Measurements from ENCODE around the gene KLF2.
"Not testable (repeated sequence)": the region's sequence is repeated elsewhere in the genome, so short reads cannot be mapped to it uniquely, and the experiment has no call there.

KLF2 gene

DNA sequence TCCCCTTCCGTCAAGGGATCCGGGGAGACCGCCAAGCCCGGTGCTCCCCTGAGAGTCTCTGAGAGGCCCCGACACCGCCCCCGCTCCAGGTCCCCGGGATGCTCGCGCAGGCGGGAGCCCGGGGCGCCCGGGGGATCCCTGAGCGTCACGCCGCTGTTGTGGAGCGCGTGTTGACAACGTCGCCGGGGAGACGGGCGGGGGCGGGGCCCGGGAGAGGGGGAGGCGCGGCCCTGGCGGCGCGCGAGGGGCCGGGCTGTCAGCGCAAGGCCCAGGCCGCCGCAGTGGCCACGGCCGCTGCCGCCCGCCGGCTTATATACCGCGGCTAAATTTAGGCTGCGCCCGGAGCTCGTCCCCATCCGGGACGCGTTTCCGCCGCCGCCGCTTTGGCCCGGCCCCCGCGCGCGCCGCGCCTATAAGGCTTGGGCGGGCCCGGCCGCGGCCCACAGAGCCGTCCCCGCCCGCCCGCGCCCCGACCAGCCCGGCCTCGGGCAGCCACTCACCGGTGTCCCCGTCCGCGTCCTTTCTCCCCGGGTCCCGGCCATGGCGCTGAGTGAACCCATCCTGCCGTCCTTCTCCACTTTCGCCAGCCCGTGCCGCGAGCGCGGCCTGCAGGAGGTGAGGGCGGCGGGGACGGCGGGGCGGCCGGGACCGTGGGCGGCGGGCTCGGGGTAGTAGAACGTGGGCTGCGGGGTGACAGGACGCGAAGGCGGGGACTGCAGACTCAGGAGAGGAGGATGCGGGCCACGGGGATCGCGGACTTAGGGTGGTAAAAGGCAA lies at the start of gene KLF2:
Gene KLF2, plus strand, starts transcription at position 443 of the 777 bp plus-strand sequence. Its CDS starts 98 bp downstream, at position 541.
- DNase-seq = no peak

- DNase-seq = no peak
Measured at GRCh38 chr19:16280306-16280705, 44.3 kb upstream of the KLF2 start.

GRCh38 chr19:16281743-16282142 lies 42.9 kb upstream of the KLF2 start:
- DNase-seq = no peak

DNA sequence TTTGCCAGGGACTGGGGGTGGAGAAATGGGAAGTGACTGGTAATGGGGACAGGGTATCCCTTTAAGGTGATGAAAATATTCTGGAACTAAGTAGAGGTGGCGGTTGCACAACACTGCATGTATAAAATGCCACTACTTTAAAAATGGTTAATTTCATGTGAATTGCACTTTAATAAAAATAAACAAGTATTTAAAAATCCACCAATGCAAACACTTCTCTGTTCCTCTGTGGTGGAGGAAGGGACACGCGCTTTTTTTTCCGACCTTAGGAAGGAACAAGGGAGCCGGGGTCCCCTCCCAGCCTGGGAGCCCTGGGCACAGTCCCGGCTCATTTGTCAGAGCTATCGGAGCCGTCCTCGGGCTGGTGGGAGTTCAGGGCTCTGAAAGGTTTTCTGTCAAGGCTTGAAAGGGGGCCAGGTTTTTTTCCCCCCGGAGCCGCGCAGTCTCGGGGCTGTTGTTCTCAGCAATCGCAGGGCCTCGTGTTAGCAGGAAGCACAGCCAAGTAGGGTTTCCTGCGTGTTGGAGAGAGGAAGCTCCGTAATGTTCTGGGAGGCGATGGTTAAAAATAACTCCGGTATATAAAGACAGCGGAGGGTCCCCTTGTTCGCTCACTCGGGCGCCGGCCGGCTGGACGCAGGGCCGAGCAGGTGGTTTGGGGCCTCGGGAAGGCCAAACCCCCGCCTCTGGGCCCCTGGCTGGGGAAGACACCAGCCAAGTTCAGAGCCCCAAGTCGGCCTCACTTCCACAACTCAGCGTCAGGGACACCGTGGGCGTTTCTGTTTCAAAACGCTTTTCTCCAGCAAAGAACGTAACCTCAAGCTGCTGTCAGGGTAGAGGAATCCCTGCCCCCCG lies 41.2 kb upstream of the KLF2 start:
- DNase-seq = no peak

GRCh38 chr19:16284505-16284904 lies 40.1 kb upstream of the KLF2 start:
- no peak for DNase-seq

- not testable (repeated sequence) for DNase-seq
Measured at GRCh38 chr19:16285079-16285478, 39.5 kb upstream of the KLF2 start.

DNA sequence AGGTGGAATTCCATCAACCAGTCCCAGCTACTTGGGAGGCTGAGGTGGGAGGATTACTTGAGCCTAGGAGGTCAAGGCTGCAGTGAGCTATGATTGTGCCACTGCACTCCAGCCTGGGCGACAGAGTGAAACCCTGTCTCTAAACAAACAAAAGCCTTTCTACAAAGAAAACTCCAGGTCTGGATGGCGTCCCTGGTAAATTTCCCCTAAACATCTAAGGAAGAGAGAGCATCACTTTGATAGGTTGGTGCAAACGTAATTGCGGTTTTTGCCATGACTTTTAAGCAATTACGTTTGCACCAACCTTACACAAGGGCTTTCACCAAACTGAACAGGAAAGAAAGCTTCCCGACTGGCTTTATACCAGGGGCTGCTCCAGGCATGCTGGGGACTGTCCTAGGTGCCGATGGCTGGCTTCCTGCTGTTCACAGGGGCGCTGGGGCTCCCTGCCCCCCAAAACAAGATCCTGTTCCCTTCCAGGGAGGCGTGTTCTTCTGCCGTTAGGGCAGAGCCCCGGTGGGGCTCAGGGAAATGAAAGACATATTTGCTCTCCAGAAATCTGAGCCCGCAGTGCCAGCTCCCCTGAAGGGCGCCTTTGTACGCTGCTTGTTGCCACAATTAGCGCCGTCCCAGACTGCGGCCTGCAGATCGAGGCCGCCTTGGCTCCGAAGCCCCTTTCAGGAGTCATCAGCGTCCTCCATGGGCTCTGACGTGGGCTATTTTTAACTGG lies 38.7 kb upstream of the KLF2 start:
- DNase-seq = no peak

DNA sequence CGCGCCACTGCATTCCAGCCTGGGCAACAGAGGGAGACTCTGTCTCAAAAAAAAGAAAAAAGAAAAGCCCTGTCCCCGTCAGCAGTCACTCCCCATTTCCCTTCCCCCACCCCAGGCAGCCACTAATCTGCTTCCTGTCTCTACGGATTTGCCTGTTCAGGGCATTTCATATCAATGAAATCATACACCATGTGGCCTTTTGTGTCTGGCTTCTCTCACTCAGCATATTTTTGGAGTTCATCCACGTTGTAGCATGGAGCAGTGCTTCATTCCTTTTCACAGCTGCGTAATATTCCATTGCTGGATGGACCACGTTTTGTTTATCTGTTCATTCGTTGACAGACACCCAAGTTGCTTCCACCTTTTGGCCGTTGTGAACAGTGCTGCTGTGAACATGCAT lies 36.1 kb upstream of the KLF2 start:
- DNase-seq = no peak

DNA sequence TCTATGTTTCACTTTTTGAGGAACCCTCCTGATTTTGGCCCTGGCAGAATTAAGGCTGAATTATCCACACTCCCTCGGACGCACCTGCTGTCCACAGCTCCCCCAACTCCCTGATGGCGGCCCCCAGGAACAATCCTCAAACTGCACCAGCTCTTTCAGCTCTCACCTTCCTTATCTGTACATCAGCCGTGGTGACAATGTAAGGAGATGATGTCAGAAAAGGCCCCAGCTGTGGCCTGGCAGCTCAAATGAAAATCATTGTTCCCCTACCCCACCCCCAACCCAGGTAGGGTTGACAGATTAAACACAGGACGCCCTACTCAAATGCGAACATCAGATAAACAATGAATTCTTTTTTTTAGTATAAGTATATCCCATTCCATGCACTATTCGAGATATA lies 35.0 kb upstream of the KLF2 start:
- DNase-seq = no peak

- no peak for DNase-seq
Measured at GRCh38 chr19:16290692-16291091, 33.9 kb upstream of the KLF2 start.

DNA sequence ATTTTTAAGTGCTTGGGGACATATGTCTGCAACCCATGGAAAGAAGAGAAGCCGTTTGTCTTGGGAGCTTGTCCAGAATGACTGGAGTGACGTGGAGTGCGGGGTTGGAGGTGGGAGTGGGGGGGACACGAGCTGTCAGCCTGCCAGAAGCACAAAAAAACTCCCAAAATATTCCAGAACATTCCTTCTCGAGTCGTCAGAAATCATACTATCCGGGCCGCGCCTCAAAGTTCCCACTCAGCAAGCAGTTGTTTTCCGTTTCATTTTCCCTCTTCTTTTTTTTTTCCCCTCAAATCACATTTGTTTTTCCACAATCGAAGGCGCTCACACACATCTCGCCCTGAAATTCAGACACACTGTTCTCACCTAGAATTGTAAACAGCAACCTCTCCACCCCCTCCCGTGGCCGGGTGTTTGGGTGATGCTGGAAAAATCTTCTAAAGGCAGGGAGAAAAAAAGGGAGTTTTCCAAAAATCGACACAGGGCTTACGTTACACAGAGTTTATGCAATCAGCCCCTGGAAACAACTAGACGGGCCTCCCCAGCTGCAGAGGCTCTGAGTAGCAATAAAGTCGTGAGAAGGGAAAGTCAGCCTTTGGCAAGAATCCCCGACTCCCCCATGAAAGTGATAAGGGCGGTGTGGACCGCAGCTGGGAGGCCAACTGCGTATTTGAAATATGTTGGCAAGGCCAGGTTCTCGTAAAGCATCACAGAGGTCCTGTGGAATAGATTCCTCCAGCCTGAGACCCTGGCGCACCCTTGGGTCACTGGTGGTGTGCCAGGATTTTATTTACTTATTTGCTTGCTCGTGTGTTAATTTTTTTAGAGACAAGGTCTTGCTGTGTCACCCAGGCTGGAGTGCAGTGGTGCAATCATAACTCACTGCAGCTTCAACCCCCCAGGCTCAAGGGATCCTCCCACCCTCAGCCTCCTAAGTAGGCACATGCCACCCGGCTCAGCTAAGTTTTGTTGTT lies 31.2 kb upstream of the KLF2 start:
- no peak for DNase-seq

DNA sequence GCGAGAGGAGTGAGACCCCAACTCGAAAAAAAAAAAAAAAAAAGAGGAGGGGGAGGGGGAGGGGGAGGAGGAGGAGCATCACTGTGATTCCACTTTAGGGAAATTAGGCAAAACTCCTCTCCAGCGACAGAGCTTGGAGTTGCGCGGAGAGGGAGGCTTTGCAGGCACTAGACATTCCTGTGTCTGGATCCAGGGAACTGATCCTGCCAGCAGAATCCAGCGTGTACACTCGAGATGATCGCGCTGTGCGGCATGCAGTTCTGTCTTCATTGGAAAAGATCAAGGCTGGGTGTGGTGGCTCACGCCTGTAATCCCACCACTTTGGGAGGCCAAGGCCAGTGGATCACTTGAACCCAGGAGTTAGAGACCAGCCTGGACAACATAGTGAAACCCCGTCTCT lies 29.6 kb upstream of the KLF2 start:
- no peak for DNase-seq

DNA sequence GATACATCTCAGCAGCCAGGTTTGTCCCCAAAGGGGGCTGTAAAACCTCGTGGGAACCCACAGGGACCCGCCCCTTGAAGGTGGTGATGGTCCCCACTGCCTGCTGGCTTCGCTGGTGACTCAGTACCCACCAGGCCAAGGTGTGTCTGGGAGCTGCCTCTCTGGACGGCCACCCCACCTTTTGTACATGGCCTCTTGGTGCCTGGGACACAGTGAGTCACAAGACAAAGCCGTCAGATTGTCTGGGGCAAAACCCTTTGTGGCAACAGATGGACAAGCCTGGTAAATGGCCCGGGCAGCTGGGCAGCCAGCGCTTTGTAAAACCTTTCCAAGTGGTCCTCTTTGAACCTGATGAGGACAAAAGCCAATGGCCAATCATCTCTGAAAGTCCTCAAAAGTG lies 27.9 kb upstream of the KLF2 start:
- DNase-seq = no peak

DNA sequence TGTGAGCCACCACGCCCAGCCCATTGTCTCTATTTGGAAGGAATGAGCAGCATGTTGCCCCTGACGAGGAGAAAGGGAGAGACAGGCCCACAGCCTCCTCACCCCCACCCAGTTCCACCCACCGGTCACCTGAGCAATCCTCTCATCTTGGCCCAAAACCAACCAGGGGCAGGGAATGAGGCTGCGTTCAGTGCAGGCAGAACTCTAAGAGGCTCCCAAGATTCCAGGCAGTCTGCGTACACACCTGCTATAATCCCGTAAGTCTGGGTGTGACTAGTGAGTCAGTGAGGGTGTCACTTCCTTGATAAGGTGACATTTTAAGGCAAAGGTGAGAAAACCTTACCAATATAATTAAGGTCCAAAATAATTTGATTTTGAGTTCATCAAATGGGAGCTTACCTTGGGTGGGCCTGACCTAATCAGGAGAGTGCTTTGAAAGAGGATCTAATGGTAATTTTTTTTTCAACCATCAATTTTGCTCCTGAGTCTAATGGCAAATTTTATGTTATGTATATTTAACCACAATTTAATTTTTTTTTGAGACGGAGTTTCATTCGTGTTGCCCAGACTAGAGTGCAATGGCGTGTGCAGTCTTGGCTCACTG lies 26.9 kb upstream of the KLF2 start:
- DNase-seq = no peak

- DNase-seq = no peak
Measured at GRCh38 chr19:16298334-16298733, 26.3 kb upstream of the KLF2 start.

DNA sequence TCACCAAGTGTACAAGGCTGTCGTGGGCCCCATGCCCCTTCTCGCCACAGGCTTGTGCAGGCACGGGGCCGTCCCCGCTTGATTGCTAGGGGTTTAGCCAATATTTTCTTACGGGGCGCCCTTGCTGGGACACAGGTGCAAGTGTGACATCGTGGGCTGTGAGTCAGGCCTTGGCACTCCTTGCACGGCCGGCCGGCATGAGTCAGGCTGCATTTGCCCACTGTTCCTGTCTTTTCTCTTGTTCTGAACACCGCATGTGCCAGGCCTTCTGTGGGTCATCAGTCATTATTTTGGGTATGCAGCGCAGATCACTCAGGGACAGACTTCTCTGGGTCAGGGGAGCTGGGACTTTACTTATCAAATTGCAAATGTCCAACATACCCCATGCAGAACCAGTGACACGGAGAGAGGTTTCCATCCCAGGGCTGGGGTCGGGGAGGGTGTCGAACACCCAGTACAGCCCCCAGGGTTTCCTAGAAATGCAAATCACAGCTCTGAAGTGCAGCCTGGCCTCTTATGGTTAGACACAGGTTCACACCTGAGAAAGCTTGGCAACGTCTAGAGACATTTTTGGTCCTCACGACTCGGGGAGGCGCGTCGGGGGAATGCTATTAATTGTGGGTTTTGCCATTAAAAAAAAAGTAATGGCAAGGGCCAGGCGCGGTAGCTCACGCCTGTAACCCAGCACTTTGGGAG lies 22.5 kb upstream of the KLF2 start:
- DNase-seq = no peak

DNA sequence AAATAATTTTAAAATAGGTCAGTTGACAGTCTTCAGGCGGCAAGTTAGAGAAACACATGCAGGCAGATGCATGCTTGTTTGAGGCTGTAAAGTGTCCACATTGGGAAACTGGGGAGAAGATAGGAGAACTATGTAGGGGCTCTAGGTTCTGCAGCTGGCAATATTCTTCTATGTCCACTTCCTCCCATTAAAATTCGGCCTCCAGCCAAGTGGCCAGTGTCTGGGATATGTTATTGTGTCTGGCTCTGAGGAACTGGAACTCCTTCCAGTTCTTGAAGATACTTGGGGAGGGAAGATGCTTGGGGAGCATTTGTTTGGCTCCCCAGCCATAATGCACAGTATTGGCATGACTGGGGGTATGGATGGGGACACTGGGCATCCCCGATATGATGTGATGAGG lies 20.9 kb upstream of the KLF2 start:
- no peak for DNase-seq

DNA sequence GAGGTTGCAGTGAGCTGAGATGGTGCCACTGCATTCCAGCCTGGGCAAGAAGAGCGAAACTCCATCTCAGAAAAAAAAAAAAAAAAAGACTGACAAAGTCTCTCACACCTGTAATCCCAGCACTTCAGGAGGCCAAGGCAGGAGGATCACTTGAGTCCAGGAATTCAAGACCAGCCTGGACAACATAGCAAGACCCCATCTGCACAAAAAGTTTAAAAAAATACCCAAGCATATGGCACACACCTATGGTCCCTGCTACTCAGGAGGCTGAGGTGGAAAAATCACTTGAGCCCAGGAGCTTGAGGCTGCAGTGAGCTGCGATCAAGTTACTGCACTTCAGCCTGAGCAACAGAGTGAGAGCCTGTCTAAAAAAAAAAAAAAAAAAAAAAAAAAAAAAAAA lies 20.1 kb upstream of the KLF2 start:
- DNase-seq = not testable (repeated sequence)

GRCh38 chr19:16305060-16305459 lies 19.6 kb upstream of the KLF2 start:
- not testable (repeated sequence) for DNase-seq

DNA sequence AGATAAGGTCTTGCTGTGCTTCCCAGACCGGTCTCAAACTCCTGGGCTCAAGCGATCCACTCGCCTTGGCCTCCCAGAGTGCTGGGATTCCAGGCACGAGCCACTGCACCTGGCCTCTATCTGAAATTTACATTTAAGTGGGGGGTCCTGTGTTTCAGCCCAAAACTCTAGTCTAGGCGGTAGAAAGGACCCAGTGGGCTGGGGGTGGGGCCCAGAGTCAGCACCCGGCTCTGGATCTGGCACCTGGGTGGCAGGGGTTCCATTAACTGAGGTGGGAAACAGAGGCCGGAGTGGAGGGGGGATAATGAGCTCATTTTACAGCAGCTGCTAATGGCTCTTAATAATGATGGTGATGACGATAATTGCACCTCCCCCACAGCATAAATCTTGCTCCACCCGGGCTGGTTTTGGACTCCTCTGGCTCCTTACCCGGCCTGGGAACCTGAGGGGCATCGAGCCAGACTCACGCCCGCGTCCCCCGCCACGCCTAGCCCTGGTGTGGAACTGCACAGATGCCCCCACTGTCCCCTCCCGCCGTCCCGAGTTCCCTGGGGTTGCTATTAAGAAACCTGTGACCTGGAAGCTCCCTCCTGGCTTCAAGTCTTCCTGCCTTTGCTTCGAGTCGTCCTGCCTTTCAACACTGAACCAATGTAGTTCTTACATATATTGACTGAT lies 17.8 kb upstream of the KLF2 start:
- no peak for DNase-seq

GRCh38 chr19:16308081-16308480 lies 16.5 kb upstream of the KLF2 start:
- DNase-seq = no peak
